ENCODE measurements around the gene PCDHGA12.

DNA sequence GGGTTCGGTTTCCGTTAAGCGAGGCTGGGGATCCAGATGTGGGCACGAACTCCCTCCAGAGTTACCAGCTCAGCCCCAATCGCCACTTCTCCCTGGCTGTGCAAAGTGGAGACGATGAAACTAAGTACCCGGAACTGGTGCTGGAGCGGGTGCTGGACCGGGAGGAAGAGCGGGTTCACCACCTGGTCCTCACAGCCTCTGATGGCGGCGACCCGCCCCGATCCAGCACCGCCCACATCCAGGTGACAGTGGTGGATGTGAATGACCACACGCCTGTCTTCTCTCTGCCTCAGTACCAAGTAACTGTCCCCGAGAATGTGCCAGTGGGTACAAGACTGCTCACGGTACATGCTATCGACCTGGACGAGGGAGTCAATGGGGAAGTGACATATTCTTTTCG, 47.0 kb upstream of the PCDHGA12 start:
- TF ChIP-seq EZH2 (IDR thresholded peaks at IDR 0.05; ENCODE audit: low read depth, low read length, severe bottlenecking) (no peak), FOSL1 (IDR thresholded peaks at IDR 0.05; ENCODE audit: insufficient read depth, low read depth, low read length) (no peak), RFX5 (IDR thresholded peaks at IDR 0.05; ENCODE audit: borderline replicate concordance, low read depth, low read length) (no peak), SRF (IDR thresholded peaks at IDR 0.05; ENCODE audit: low read depth, low read length) (no peak), YY1 (IDR thresholded peaks at IDR 0.05; ENCODE audit: low read depth, low read length) (no peak), NRF1 (IDR thresholded peaks at IDR 0.05; ENCODE audit: low read depth, low read length) (no peak), POLR2A (IDR thresholded peaks at IDR 0.05; ENCODE audit: control extremely low read depth in 1 of 2, low read depth in 2 of 2, low read length in 2 of 2) (no peak), SUZ12 (IDR thresholded peaks at IDR 0.05; ENCODE audit: low read length) (no peak), SIN3A (conservative IDR thresholded peaks at IDR 0.05 in 1 of 2, IDR thresholded peaks at IDR 0.05 in 1 of 2; ENCODE audit: low read depth in 1 of 2, low read length in 2 of 2) (no peak), GTF2F1 (IDR thresholded peaks at IDR 0.05; ENCODE audit: borderline replicate concordance, low read depth, low read length) (no peak), CREB1 (IDR thresholded peaks at IDR 0.05) (no peak)
- TF ChIP-seq, protein P1, sequence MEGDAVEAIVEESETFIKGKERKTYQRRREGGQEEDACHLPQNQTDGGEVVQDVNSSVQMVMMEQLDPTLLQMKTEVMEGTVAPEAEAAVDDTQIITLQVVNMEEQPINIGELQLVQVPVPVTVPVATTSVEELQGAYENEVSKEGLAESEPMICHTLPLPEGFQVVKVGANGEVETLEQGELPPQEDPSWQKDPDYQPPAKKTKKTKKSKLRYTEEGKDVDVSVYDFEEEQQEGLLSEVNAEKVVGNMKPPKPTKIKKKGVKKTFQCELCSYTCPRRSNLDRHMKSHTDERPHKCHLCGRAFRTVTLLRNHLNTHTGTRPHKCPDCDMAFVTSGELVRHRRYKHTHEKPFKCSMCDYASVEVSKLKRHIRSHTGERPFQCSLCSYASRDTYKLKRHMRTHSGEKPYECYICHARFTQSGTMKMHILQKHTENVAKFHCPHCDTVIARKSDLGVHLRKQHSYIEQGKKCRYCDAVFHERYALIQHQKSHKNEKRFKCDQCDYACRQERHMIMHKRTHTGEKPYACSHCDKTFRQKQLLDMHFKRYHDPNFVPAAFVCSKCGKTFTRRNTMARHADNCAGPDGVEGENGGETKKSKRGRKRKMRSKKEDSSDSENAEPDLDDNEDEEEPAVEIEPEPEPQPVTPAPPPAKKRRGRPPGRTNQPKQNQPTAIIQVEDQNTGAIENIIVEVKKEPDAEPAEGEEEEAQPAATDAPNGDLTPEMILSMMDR (IDR thresholded peaks at IDR 0.05; ENCODE audit: control extremely low read depth in 1 of 3, insufficient read depth in 1 of 3, low read depth in 1 of 3, low read length in 3 of 3), result no peak
- TF ChIP-seq, protein P2, sequence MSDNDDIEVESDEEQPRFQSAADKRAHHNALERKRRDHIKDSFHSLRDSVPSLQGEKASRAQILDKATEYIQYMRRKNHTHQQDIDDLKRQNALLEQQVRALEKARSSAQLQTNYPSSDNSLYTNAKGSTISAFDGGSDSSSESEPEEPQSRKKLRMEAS (IDR thresholded peaks at IDR 0.05), result no peak
